HG03139 (cell line): ENCODE data around the gene FBXO42.

Experiments used
- ATAC-seq: cut with Tn5 transposase; IDR thresholded peaks from one replicate; pipeline ENCODE4 v1.9.1; 2021; ENCODE audit not compliant: unreplicated experiment

Gene FBXO42

DNA sequence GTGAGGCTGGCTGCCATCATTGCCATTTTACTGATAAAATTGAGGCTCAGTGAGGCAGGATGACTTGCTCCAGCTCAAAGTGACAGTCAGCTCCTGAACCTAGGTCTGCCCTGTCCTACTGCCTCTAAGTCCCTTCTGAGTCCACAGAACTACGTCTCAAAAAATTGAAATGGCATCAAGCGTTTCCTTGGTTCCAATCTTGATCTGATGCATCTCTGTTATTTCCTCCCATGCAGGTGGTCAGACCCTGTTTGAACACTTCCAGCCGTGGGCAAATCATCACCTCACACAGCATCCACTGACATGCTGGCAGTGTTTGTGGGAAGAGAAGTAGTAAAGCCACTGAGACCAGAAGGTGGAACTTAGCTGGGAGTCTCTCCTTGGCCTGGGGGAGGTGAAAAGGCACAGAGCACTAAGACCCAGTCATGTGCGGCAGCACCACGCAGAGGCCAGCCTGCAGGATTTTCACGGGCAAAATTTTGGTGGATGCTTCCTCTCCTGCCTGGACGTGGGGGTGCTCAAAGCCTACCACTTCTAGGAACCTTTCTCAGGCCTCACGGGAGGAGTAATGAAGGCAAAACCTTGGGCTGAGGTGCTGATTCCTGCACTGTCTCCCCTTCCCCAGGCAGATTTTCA is 107.5 kb downstream of the FBXO42 start:
- ATAC-seq: no peak

DNA sequence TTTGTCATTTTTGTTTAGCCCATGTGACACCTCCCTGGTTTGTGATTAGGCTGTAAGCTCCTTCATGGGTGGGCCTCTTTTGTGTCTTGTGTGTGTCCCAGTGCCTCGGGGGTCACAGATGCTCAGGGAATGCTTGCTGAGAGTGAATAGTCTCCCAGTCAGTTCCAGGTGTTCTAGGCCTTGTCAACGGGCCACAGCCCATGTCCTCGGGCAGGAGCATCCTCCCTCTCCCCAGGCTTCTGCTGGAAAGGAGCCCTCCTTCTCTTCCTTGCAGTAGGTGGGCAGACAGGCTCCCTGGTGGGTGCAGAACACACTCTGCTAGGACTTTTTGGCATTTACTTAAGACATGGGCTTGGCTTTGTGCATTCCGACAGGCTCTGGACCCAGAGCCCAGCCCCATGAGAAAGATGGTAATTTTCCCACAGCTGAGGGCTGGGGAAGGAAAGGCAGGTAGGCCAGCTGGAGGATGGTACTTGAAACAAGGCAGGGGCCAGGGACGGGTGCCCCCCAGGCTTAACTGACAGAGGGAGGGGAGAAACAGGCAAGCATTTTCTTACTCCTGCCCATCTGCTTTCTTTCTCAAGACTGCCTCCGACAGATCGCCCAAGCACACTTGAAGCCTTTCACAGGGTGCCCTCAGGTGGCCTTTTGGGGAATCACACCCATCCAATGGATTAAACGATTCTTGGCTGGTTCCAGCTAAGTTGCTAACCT is 108.2 kb downstream of the FBXO42 start:
- no peak for ATAC-seq

DNA sequence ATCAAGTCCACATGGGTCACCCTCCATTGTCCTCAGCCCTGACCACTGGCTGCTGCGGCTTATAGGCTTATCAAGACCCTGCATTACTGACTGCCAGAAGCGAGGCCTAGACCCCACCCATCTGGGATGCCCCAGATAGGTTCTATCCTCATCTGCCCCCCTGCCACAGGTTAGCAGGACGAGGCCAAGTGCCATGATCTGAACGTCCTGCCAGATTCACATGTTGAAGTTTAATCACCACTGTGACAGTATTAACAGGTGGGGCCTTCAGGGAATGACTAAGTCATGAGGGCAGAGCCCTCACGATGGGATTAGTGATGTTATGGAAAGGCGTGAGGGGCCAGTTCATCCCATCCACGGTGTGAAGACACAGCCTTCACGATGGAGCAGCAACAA is 109.1 kb downstream of the FBXO42 start:
- ATAC-seq: no peak

DNA sequence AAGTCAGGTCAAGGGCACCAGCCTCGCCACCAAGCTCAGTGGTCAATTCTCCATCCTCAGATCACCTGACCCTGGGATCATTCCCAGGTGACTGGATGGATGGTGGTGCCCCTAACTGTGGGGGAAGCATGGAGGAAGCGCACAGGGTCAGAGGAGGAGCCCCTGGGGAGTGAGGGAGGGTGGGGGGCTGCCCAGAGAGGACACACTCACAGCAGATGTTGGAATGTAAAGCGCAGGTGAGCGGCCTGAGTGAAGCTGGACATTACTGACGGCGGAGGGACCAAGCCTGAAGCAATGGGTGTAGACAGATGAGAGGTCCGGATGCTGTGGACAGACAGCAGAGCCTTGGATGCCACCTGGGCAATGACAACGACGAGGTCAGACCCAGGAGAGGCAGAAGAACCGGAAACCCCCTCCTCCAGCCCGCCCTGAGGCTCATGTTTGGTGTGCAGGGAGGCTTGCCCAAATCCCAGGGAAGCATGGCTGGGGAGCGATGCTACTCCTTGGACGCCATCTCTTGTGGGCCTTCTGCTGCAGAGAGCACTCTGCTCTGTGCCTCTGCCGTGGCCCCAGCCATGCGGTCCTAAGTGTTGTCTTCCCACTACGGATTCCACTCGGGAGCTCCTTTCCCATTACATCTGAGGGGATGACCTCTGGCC is 109.6 kb downstream of the FBXO42 start:
- no peak for ATAC-seq

DNA sequence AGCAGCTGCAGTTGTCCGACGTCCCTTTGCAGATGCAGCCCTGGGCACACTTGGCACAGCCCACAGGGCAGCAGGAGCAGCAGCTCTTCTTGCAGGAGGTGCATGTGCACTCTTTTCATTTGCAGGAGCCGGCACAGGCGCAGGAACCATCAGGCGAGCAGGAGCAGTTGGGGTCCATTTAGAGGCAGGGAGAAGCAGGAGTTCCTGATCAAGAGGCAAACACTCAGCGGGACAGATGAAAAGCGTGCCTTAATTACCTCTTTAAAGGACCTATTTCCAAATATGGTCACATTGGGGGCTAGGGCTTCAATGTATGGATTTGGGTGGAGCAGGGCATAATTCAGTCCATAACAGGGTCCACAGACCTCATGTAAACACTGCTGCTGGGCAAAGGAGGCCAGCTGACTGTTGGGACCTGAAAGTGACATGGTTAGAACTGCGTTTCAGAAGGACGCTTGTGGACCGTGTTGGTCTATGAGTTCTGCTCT is 111.0 kb downstream of the FBXO42 start:
- no peak for ATAC-seq

DNA sequence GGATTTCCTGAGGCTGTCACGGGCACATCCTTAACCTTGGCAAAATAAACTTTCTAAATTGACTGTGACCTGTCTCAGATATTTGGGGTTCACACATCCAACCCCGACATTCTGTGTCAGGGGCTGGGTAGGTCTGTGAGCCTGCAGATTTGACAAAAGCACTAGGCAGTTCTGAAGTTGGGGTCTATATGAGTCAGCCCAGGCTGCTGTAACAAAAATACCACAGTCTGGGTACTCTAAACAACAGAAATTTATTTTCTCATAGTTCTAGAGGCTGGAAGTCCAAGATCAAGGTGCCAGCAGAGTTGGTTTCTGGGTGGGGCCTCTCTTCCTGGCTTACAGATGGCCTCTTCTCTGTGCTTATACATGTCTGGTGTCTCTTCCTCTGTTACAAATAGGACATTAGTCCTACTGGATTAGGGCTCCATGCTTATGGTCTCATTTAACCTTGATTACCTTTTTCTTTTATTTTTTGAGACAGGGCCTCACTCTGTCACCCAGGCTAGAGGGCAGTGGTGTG is 112.2 kb downstream of the FBXO42 start:
- no peak for ATAC-seq

DNA sequence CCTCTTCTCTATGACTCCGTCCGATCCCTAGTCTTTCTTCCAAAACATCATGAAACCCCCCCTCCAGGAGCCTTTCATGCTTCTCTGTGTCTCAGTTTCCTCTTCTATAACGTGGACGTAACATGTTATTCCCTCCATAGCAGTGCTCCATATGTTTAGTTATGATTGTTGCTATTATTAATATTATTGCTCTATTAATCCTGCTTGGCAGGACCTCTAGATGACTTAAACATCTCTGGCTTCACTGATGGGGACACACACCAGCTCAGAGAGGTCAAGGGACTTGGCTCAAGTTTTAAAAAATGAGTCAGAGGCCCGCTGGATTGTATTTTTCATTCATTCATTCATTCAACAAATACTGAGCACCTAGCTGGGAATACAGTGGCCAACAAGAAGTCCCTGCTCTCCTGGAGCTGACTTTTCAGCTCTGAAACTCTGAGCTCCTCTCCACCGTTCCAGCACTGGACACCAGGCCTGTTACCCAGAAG is 114.9 kb downstream of the FBXO42 start:
- ATAC-seq: no peak

DNA sequence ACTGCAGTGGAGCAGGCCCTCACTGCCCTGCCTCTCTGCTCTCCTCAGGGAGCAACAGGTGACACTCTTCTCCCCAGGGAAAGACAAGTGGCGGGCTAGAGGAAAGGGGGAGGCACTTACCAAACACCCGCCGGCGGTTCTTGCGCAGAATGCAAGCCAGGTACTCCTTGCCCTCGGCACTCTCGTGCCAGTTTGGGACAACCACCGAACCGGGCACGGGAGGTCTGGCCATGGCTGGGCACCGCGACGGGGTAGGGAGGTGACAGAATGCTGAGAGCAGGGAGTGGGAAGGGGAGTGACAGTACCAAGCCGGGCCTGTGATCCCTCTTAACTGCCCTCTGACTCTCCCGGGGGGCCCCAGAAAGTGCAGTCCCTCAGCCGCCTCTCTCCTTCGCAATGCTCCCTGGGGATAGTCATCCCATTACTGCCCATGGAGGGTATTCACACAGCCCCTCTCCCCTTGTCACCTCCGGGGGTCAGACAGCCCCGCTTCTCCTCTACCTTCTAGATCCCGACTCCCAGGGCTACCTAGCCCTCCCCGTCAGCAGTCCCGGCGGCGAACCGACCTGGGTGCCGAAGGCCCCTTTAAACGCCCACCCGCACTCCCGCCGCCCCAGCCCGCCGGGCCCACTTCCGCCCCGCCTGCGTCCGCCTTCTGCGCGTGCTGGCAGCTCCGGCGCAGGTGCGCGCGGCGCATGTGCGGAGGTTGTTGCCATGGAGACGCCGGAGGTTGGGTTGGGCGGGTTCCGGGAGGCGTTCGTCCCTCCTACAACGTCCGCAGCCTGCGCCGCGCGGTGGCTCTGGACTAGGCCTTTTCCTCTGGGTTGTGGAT is 115.6 kb downstream of the FBXO42 start, which contains the start of gene CPLANE2:
Gene CPLANE2 (minus strand): TSS at position 673 of the 832 bp plus-strand sequence. CDS start 441 bp downstream, at position 232.
- peak; percentile 79 for ATAC-seq

DNA sequence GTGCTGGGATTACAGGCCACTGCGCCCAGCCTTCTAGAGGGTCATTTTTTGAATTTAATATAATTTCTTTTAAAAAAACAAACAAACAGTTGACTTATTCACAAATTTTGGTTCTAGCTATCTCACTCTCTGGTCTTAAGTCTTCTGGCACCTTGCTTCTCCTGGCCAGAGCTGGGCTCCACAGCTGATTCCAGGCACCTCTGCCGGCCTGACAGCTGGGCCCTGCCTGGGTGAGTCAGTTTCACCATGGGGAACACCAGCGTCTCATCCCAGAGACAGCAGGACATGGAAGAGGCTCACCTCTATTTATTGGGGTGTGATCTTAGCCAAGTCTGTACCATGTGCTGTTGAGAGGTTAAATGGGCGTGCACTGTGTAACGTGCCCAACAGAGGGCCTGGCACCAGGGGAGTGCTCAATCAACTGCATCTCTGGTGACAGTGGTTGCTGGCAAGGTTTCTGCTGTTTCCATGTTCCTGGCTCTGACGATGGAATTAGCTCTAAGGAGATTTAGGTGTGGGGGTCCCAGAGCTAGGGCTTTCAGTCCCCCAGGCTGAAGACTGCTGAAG is 116.3 kb downstream of the FBXO42 start:
- peak; percentile 36 for ATAC-seq

DNA sequence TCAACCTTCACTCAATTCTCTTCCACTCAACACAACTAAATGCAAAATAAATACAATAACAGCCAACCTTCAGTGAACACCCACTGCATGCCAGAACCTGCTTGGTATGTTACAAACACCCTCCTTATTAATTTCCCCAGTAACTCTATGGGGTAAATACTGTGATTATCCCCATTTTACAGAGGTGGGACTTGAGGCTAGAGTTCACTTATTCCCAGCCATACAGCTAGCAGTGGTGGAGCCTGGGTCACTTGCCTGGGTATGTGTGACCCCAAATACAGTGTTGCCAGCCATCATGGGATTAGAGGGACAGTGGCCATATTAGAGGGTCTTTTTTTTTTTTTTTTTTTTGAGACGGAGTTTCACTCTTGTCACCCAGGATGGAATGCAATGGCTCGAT is 116.9 kb downstream of the FBXO42 start:
- no peak for ATAC-seq

DNA sequence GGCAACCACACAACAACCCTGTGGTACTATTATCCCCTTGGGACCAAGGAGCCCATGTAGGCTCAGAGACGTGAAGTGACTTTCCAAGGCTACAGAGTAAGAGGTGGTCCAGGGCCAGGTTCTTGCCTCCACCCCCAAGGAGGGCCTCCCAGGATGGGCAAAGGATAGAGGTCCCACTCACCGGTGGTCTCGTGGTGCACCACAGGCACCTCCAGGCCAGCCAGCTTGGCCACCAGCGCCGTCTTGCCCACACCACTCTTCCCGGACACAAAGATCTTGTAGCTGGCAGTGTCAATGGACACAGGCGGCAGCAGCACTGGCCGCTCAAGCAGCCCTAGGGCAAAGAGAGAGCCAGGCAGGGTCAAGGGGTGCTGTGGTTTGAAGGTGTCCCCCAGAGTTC is 118.8 kb downstream of the FBXO42 start:
- ATAC-seq: no peak

DNA sequence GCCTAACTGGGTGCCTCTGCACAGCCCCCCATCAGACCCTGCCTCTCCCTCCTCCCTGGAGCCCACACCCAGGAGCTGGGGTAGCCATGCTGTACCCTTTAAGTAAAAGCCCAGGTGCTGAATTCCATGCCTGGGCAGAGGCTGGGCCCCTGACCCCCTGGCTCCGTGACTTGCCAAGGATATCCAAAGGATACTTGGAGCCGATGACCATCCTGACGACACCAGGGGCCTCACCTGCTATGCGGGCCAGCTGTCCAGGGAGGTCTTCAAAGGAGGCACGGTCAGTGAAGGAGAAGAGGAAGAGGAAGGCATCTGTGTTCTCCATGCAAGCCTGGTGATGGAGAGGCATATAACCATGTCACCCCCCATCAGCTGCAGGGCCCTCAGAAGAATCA is 120.0 kb downstream of the FBXO42 start:
- no peak for ATAC-seq

DNA sequence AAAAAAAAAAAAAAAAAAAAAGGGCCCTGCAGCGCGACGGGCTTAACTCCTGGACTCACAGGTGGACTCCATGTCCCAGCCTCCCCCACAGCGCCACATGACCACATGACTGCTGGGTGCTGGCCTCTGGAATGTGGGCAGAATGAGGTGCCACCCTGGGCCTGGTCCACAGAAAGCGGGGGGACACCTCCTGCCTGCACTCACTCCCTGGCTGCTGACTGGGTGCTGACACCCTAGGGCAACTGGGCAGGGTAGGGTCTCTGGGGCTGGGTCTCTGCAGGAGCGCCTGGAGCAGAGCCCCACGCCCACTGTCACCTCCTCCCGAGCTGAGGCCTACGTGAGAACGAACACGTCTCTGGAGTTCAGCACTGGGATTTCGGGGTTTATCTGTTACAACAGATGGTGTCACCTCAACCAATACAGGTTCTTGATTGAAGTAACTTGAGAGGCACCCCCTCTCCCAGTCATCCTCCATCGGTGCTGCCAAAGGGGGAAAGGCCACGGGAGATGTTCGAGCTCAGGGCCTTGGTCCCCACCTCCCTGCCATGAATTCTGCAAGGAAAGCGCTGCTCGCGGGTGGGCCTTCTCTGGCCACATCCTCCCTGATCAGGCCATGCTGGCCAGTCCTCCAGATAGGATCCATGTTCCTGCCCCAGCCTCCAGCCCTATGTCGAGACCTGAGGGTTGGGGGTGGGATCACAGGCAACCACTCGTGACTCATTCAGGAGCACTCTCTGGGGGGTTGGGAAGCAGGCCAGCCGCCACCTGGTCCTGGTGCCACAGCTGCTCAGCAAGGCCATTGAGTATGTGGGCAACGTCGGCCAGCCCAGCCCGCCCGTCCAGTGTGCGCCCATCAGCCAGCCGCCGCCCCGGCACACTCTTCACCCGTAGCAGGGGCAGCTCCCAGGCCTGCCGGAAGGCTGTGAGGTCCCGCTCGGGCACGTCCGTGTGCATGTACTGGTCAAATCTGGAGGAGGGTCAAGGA is 120.7 kb downstream of the FBXO42 start:
- no peak for ATAC-seq

DNA sequence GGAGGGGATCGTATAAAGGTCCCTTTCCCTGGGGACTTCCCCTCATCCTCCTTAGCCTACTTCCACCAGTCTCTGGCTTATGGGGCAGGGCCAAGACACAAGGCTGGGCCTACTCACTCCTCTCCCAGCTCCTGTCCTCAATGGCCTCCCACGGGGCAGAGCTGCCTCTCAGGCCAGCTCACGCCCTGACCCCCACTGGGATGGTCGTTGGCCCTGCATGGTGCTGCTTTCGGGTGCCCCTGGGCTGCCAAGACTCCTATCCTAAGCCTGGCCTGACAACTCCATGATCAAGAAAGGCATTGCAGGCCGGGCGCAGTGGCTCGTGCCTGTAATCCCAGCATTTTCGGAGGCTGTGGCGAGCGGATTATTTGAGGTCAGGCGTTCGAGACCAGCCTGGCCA is 121.5 kb downstream of the FBXO42 start:
- no peak for ATAC-seq

DNA sequence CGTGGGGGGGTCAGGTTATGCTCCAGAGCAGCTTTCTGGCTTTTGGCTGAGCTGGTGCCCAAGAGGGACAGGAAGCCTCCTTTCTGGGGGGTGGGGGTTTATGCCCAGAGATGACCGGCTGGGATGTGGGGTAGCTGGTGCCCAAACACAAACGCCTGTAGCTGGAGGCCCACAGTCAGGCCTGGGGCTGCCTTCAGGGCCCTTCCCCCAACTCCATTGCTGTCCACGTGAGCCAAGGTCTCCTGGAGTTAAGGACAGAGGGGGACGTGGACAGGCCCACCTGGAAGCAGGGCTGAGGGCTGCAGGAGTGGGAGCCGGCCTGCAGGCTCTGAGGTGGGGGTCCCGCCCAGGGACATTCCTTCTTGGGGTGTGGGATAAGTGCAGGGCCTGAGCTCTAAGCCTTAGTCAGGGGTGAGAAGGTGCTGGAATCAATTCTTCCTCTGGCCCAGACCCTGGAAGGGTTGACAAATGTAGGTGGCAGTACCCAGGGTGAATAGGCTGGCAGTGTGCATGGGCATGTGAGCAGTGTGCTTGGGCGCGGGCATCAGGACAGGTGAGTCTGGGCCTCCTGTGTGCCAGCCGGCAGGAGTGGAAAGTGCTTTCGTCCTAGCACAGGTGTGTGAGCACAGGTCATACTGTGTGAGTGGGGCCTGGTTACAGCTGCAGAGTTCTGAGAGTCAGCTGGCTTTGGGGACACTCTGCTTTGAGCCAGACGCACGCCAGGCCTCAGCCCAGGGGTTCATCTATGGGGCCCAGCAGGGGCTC is 122.1 kb downstream of the FBXO42 start:
- ATAC-seq: no peak

DNA sequence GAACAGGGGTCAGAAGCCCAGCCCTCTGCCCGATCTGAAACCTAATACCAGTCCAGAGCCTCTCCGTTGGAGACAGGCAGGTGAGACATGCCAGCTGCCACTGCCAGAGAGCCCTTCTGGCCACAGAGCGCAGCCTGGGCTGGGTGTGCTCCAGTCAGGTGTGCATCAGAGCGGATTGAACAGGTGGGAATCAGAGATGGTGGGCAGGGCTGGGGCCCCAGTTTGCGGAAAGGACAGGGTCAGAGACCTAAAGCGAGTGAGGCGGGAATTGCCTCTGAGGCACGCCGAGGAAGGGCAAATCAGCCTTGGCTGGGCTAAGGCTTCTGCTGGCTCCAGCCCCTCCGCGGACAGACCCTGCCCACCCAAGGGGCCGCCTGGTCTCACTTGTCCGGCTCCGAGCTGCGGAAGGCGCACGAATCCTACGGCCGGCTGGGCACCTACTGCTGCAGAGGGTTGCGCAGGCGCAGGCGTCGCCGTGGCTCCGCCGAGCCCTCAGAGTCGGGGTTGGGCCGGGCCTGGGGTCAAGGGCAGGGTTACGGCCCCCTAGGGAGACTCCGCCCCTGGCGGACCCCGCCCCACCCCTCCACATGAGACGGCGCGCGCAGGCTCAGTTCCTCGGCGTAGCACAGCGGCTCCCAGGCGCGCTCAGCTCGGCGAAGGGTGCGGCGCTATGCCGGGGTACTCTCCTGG is 125.6 kb downstream of the FBXO42 start:
- no peak for ATAC-seq

DNA sequence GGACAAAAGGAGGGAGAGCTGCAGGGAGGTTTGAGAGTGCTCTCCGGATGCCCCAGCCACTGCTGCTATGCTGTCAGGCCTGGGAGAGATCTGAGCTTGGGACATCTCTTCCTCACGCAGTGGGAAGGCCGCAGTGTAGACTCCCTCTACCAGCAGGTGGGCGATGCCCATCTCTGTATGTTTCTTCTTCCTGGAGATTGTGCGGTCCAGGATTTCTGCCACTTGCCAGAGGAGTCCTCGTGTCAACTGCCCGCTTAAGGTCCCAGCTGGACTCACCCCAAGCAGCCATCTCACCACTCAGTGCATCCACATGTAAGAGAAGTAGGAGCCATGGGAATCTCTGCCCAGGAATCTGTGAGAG is 126.2 kb downstream of the FBXO42 start:
- ATAC-seq: no peak

DNA sequence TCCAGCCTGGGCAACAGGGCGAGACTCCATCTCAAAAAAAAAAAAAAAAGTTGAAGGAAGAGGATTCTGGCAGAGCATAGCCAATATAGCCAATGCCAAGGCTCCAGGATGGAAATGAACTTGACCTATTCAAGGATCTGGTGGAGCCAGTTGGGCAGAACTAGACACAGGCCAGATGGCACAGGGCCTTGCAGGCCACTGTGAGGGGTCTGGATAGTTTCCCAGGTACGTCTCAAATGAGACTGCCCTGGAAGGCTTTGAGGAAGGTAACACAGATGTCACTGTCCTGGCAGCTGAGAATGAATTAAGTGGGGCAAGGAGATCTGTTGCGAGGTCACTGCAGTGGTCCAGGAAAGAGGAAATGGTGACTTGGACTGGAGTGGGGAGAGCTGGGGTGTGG is 127.8 kb downstream of the FBXO42 start:
- ATAC-seq: no peak
